WTC11 (cell line): ENCODE measurements around the gene C14orf132. TPM values are rescaled to one million over a fixed set of nuclear protein-coding genes. Genes with fewer than 3 reads are reported as not detected.
A peak's percentile ranks its signal among the peaks of the same experiment; 100 is the strongest.

Source experiments
- ATAC-seq: fragments of 200-7000 bp; cut with Tn5 transposase; 2 replicates; pipeline ENCODE4 v1.10.0; 2021; ENCODE audit warnings: mild to moderate bottlenecking, moderate library complexity
- CTCF ChIA-PET: fragments of 300-600 bp; sonication (Branson Sonifier 250); formaldehyde crosslinking; loops from one replicate; lab custom pipeline; 2021; ENCODE audit warnings: antibody characterized with exemption; lab: Charles Lee
- POLR2A ChIA-PET: fragments of 350-600 bp; sonication (Branson Sonifier 250); formaldehyde crosslinking; loops from one replicate; lab custom pipeline; 2021; ENCODE audit warnings: antibody characterized with exemption; lab: Charles Lee
- DNase-seq: peaks from one replicate; pipeline ENCODE4 v3.0.0; 2021; ENCODE audit warnings: low spot score
- H3K27ac Mint-ChIP-seq: 2 replicates; pipeline ENCODE4 v1.8.0; 2021; ENCODE audit warnings: mixed read lengths
- H3K27me3 Mint-ChIP-seq: 2 replicates; pipeline ENCODE4 v1.8.0; 2021; ENCODE audit warnings: low read depth, mild to moderate bottlenecking, moderate library complexity, mixed read lengths
- H3K36me3 Mint-ChIP-seq: 2 replicates; pipeline ENCODE4 v1.8.0; 2021; ENCODE audit warnings: mixed read lengths
- H3K4me1 Mint-ChIP-seq: 2 replicates; pipeline ENCODE4 v1.8.0; 2022; ENCODE audit warnings: mixed read lengths
- H3K4me3 Mint-ChIP-seq: 2 replicates; pipeline ENCODE4 v1.8.0; 2021; ENCODE audit warnings: mild to moderate bottlenecking, moderate library complexity, mixed read lengths
- H3K9me3 Mint-ChIP-seq: 2 replicates; pipeline ENCODE4 v1.8.0; 2021; ENCODE audit warnings: mixed read lengths
- ATF1 ChIP-seq: sonication (generic); formaldehyde crosslinking; IDR thresholded peaks from 2 replicates; pipeline ENCODE4 v1.8.1; 2023; ENCODE audit warnings: mild to moderate bottlenecking, moderate library complexity, missing genetic modification reagents
- ATF6 ChIP-seq: sonication (generic); formaldehyde crosslinking; IDR thresholded peaks from 2 replicates; pipeline ENCODE4 v1.8.1; 2023; ENCODE audit warnings: mild to moderate bottlenecking, missing genetic modification reagents
- CBFB ChIP-seq: sonication (generic); formaldehyde crosslinking; IDR thresholded peaks from 2 replicates; pipeline ENCODE4 v1.8.1; 2022; ENCODE audit warnings: mild to moderate bottlenecking, low read depth, missing genetic modification reagents
- FOXJ3 ChIP-seq: sonication (generic); formaldehyde crosslinking; IDR thresholded peaks from 2 replicates; pipeline ENCODE4 v1.9.0; 2021; ENCODE audit warnings: missing genetic modification reagents, mild to moderate bottlenecking, borderline replicate concordance
- GTF2I ChIP-seq: fragments of 250-450 bp; sonication (Bioruptor Pico); conservative IDR thresholded peaks from 2 replicates; pipeline ENCODE4 v1.4.0; 2021; ENCODE audit warnings: mild to moderate bottlenecking
- HMGXB4 ChIP-seq: sonication (generic); formaldehyde crosslinking; IDR thresholded peaks from 2 replicates; pipeline ENCODE4 v1.8.1; 2023; ENCODE audit warnings: mild to moderate bottlenecking, moderate library complexity, missing genetic modification reagents
- IRF2 ChIP-seq: sonication (generic); formaldehyde crosslinking; IDR thresholded peaks from 2 replicates; pipeline ENCODE4 v1.8.0; 2022; ENCODE audit warnings: low read depth, missing genetic modification reagents, borderline replicate concordance
- JUN ChIP-seq: sonication (generic); formaldehyde crosslinking; IDR thresholded peaks from 2 replicates; pipeline ENCODE4 v1.8.0; 2023; ENCODE audit warnings: mild to moderate bottlenecking, missing genetic modification reagents
- MLX ChIP-seq: sonication (generic); formaldehyde crosslinking; IDR thresholded peaks from 2 replicates; pipeline ENCODE4 v1.8.1; 2023; ENCODE audit warnings: mild to moderate bottlenecking, missing genetic modification reagents, moderate library complexity
- NR3C1 ChIP-seq: sonication (generic); formaldehyde crosslinking; conservative IDR thresholded peaks from 2 replicates; pipeline ENCODE4 v1.8.1; 2023; ENCODE audit warnings: low read depth, mild to moderate bottlenecking, missing genetic modification reagents
- PREB ChIP-seq: sonication (generic); formaldehyde crosslinking; IDR thresholded peaks from 2 replicates; pipeline ENCODE4 v1.8.1; 2022; ENCODE audit warnings: mild to moderate bottlenecking, missing genetic modification reagents, moderate library complexity, borderline replicate concordance
- RELA ChIP-seq: sonication (generic); formaldehyde crosslinking; IDR thresholded peaks from 2 replicates; pipeline ENCODE4 v1.8.1; 2022; ENCODE audit warnings: missing genetic modification reagents, mild to moderate bottlenecking, borderline replicate concordance
- SMAD3 ChIP-seq: sonication (generic); formaldehyde crosslinking; IDR thresholded peaks from 2 replicates; pipeline ENCODE4 v1.8.0; 2022; ENCODE audit warnings: missing genetic modification reagents, mild to moderate bottlenecking, borderline replicate concordance
- TEAD4 ChIP-seq: sonication (generic); formaldehyde crosslinking; IDR thresholded peaks from 2 replicates; pipeline ENCODE4 v1.8.0; 2022; ENCODE audit warnings: mild to moderate bottlenecking, missing genetic modification reagents
- USF2 ChIP-seq: sonication (generic); formaldehyde crosslinking; IDR thresholded peaks from 2 replicates; pipeline ENCODE4 v1.8.1; 2023; ENCODE audit warnings: mild to moderate bottlenecking, missing genetic modification reagents, moderate library complexity
- ZNF138 ChIP-seq: sonication (generic); formaldehyde crosslinking; conservative IDR thresholded peaks from 2 replicates; pipeline ENCODE4 v1.8.1; 2022; ENCODE audit warnings: mild to moderate bottlenecking, moderate library complexity, missing genetic modification reagents
- ZNF281 ChIP-seq: sonication (generic); formaldehyde crosslinking; IDR thresholded peaks from 2 replicates; pipeline ENCODE4 v1.8.0; 2023; ENCODE audit warnings: mild to moderate bottlenecking, missing genetic modification reagents
- ZNF416 ChIP-seq: fragments of 250-450 bp; sonication (Bioruptor Pico); IDR thresholded peaks from 2 replicates; pipeline ENCODE4 v1.9.0; 2021; ENCODE audit warnings: mild to moderate bottlenecking, inconsistent platforms
- ZNF423 ChIP-seq: fragments of 250-450 bp; sonication (Bioruptor Pico); IDR thresholded peaks from 2 replicates; pipeline ENCODE4 v2.1.2; 2022; ENCODE audit warnings: mild to moderate bottlenecking, moderate library complexity
- ZNF512 ChIP-seq: sonication (generic); formaldehyde crosslinking; IDR thresholded peaks from 2 replicates; pipeline ENCODE4 v1.8.1; 2022; ENCODE audit warnings: missing genetic modification reagents, borderline replicate concordance
- ZNF671 ChIP-seq: fragments of 250-450 bp; sonication (Bioruptor Pico); IDR thresholded peaks from 2 replicates; pipeline ENCODE4 v1.8.0; 2021; ENCODE audit warnings: mild to moderate bottlenecking
- total RNA-seq: library from RNA; stranded (reverse); gene quantifications from 3 replicates; pipeline ENCODE4 v1.2.3, GENCODE V29; 2021
- TF ChIP-seq, protein P1 (sequence below): sonication (generic); formaldehyde crosslinking; IDR thresholded peaks from 2 replicates; pipeline ENCODE4 v1.8.0; 2022; ENCODE audit warnings: mild to moderate bottlenecking, missing genetic modification reagents

The C14orf132 gene
- total RNA-seq, 1 experiment from 2014 or later: 14.1 TPM

DNA sequence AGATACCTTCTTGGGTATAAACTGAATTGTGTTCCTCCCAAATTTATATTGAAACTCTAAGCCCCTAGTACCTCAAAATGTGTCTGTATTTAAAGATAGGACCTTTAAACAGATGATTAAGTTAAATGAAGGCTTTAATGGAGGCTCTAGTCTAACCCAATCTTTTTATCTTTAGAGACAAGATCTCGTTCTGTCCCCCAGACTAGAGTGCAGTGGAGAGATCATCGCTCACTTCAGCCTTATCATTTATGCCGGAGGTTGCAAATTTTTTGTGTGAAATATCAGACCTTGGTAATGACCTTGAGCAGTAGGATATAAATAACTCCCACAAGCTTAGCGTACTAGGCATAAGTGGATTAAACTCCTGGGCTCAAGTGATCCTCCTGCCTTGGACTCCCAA, 81.8 kb downstream of the C14orf132 start (continued):
- TF ChIP-seq ZNF281: no peak
- TF ChIP-seq JUN (CRISPR knock-in tag): no peak
- TF ChIP-seq NR3C1: no peak
- no peak for TF ChIP-seq MLX (CRISPR knock-in tag)
- no peak for TF ChIP-seq ZNF138
- TF ChIP-seq, protein P1, sequence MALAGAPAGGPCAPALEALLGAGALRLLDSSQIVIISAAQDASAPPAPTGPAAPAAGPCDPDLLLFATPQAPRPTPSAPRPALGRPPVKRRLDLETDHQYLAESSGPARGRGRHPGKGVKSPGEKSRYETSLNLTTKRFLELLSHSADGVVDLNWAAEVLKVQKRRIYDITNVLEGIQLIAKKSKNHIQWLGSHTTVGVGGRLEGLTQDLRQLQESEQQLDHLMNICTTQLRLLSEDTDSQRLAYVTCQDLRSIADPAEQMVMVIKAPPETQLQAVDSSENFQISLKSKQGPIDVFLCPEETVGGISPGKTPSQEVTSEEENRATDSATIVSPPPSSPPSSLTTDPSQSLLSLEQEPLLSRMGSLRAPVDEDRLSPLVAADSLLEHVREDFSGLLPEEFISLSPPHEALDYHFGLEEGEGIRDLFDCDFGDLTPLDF (CRISPR knock-in tag): no peak
- TF ChIP-seq, all 79 proteins: peak for 0

GRCh38 chr14:96121660-96122395, 82.7 kb downstream of the C14orf132 start:
- Mint-ChIP-seq H3K4me1 (no peaks in the 10 kb centered on the region), H3K27ac (no peak overlapping the region), H3K4me3 (no peak overlapping the region), H3K9me3 (peaks cover 15% of the 10 kb centered on the region), H3K36me3 (peaks cover 3% of the 10 kb centered on the region; the same call in 1 of the 2 replicates), H3K27me3 (peaks cover 15% of the 10 kb centered on the region)
- no peak for DNase-seq
- POLR2A ChIA-PET: no interaction called here
- CTCF ChIA-PET: interaction anchor here (1.9 kb wide), 1 partner anchor 21 kb away, joined by 9 read pairs; no protein-coding TSS in a partner anchor
- ATAC-seq: peak; percentile 74
- TF ChIP-seq ATF1 (CRISPR knock-in tag) (no peak), GTF2I (CRISPR knock-in tag) (no peak), RELA (CRISPR knock-in tag) (no peak), ZNF416 (CRISPR knock-in tag) (no peak), ZNF512 (CRISPR knock-in tag) (no peak), SMAD3 (CRISPR knock-in tag) (no peak), HMGXB4 (CRISPR knock-in tag) (no peak), ZNF423 (CRISPR knock-in tag) (no peak), IRF2 (CRISPR knock-in tag) (no peak), ATF6 (CRISPR knock-in tag) (no peak), PREB (CRISPR knock-in tag) (no peak), TEAD4 (CRISPR knock-in tag) (no peak), ZNF671 (CRISPR knock-in tag) (no peak), FOXJ3 (CRISPR knock-in tag) (no peak), USF2 (no peak), CBFB (CRISPR knock-in tag) (no peak)
